Measurements from ENCODE around the gene ZNF836.

GRCh38 chr19:52211203-52211602 lies 39.8 kb upstream of the ZNF836 start:
- no peak for TF ChIP-seq CTCF (IDR thresholded peaks at IDR 0.05)
- no peak for TF ChIP-seq POLR2AphosphoS5 (IDR thresholded peaks at IDR 0.05)
- TF ChIP-seq POLR2A (IDR thresholded peaks at IDR 0.05) = no peak
